T follicular helper cell (primary cell): Measurements from ENCODE around the gene RPL38.

Experiments used
- DNase-seq: peaks from one replicate; pipeline ENCODE4 v3.0.0-alpha.2; 2020; ENCODE audit warnings: low read depth

RPL38 gene

GRCh38 chr17:74210191-74211140 is 7.0 kb downstream of the RPL38 start:
- DNase-seq = peak; percentile 73

DNA sequence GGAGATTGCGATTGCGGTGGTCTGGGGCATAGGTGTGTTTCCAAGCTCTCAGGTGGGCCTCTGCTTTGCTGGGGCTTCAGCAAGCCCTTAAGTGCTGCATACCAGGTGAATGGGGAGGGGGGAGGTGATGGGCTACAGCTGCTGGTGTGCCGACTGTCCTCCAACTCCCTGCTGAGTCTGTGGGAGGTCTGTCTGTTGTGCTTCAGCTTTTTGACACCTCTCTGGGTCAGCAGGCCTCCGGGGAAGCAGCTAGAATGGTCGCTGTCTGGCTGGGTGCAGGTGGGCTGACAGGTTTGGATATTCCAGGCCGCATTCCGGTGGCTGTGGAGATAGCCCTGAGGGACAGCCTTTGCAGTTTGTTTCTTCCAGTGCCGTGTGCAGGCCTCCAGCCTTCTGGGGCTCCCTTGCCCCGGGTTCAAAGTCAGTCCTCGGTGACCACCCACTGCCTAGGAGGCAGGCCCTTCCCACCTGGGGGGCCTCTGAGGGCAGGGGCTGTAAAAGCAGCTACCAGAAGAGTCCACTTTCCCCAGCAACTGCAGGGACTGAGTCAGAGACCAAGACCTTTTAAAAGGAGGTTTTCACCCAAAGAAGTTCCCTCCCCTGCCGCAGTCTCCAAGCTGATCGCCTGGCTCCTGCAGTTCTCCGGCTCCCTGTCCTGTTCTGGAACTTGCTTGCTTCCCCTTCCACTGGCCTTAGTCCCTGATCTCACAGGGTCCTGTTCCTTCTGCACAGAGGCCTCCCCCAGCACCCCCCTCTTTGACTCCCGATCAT is 7.8 kb downstream of the RPL38 start:
- DNase-seq = no peak

GRCh38 chr17:74211912-74212208 is 8.4 kb downstream of the RPL38 start:
- DNase-seq = no peak

- DNase-seq = no peak
These were observed 8.9 kb downstream of the RPL38 start for GRCh38 chr17:74212209-74212912.

GRCh38 chr17:74212913-74213791 is 9.7 kb downstream of the RPL38 start, which contains the start of gene TTYH2:
TSS of gene TTYH2 (plus strand) at chr17:74213571. CDS start at chr17:74213588, 17 bp downstream.
- DNase-seq = peak; percentile 63

- DNase-seq = no peak
These were observed 10.4 kb downstream of the RPL38 start for GRCh38 chr17:74213861-74214391.

DNA sequence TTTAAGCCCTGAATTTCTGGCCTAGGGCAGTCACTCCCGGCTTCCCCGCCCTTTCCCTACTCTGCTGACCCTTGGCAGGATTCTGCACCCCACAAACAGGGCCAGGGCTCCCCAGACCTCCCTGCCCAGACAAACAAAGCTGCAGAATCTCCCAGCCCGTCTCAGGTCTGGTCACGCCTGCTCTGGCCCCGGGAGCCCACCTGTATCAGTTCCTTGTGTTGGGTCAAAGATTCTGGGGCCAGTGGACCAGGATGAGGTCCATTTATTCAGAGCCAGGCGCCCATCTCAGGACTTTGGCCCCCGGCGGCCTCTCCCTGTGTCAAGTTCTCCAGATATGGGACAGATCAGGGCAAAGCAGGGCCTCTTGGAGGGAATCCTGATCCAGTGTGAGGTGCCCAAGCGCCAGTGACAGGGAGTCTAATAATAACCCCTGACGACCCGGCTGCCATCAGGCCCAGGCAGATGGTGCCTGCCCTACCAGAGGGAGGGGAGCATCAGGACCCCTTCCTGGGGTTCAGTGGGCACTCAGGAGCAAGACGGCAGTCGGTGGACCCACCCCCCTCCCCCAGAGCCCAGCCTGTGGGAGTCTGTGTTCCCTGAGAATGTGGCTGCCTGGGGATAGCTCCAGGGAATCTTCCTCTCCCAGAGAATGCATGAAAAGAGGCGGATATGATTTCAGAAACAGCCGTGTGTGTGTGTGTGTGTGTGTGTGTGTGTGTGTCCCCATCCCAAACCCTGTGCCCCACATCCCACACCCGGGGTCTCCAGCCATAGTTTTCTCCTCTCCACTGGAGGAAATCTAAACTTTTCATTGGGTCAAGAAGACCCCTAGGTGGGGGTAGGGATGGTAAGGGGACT is 11.2 kb downstream of the RPL38 start:
- no peak for DNase-seq

DNA sequence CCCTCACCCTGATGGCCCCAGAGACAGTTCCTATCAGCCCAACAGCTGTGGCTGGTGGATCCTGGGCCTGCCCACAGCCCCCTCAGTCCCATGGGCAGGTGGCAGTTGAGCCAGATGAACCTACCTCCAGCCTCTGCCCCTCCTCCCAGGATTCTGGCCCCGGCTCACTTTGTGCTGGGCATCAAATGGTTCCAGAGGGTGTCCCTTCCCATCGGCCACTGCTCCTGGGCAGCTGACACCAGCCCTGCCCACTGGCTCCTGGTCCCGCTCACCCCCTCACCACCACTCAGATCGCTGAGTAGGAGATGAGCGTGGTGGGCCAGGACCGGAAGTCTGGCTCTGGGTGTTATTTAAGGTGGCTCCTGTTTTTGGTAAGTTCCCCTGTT is 11.9 kb downstream of the RPL38 start:
- DNase-seq = no peak

DNA sequence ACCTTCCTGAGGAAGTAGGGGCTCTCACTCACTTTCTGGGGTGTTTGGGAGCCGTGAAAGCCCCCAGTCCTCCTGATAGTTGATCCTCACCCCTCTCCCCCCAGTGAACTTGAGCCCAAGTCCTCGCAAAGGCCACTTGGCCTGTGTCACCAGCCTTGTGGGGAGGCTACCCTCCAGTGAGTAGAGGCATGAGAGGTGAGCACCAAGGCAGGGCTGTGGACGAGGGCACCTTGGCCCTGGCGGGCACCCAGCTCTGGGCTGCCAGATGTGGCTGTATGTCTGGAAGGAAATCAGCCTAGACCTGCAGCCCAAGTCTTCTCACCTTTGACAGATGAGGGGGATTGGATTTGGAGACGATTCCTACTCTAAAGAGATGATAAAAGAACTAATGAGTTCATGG is 13.0 kb downstream of the RPL38 start:
- DNase-seq = no peak

GRCh38 chr17:74217037-74217730 is 13.7 kb downstream of the RPL38 start:
- no peak for DNase-seq

DNA sequence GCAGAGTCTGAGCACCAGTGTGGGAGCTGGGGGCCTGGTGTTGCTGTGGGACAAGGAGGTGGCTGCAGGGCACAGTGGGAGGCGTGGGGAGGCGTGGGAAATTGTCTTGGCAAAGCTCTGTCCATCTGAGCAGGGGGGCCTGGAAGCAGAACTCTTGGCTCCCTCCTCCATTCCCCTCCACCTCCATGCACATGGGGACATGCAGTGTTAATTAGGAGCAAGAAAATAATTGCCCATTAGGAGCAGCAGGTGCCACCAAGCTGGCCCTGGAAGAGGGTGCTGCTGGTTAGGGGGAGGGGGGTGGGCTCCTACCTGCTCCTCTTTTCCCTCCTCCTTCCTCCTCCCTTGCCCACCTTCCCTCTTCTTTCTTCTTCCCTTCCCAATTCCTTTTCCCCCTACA is 14.4 kb downstream of the RPL38 start:
- DNase-seq = no peak

GRCh38 chr17:74218436-74218835 is 15.0 kb downstream of the RPL38 start:
- DNase-seq = no peak

DNA sequence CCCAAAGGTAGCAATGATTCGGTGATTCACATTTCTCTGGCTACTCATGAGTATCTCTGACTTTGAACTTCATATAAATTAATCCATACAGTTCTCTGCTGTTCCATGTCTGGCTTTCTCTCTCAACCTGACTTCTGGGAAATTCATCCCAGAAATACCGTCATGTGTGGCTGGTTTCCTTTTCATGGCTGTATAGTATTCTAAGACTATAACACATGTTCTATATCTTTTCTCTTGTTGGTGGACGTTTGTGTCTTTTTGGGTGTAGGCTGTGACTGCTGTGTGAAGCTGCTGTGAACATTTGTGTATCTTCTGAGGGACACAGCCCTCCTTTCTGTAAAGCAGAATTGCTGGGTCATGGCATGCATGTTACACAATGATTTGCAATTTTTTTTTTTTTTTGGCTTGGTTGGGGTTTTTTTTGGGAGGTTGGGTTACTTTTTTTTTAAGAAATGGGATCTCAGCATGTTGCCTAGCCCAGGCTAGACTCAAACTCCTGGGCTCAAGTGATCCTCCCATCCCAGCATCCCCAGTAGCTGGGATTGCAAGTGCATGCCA is 16.2 kb downstream of the RPL38 start:
- DNase-seq = no peak

DNA sequence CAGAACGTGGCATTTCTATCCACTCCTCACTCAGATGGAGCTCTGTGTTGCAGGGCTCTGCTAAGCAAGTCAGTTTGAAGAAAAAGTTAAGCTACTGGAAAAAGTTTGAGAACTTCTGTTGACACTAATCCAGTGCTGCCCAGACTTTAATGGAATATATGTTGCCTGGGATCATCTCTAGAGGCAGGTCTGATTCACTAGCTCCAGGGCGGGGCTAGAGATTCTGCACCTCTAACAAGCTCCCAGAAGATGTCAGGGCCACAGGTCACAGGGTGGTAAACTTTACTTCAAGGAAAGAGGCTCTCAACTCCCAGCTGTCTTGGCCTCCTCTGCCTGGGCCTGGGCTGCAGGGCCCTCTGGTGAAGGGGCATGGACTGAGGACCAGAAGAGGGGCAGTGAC is 16.7 kb downstream of the RPL38 start:
- DNase-seq = no peak

DNA sequence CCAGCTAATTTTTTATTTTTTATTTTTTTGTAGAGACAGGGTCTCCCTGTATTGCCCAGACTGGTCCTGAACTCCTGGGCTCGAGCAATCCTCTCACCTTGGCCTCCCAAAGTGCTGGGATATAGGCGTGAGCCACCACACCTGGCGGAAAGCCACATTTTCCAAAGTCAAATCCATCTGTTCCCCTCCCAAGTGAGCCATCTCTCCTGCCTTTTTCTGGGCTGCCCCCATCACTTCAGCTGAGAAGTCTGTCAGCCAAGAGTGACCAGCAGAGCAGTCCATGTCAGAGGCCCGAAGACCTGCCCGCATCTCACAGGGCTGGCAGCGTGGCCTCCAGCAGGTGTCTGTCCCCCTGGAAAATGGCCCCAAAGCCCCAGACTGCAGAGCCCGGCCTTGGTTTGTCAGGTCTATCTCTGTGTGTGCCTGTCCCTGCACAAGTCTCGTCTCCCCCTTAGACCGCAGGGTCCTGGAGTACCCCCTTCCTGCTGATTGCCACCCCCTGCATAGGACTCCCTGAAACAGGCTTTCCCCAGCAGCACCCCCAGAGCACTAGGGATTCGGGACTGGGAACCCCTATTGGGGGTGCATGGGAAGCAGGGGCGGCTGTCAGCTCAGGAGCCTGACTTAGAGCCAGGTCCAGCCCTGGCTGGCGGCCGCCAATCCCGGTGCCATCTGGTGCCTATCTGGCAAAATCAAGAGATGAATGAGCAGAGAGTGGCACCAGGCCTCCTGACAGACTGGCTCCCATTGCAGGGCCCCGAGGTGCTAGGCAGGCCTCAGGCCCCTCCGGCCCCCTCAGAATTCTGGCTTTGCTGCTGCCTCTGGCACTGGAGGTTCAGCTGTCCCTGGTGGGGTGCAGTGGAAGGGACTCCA is 17.7 kb downstream of the RPL38 start:
- DNase-seq = no peak

DNA sequence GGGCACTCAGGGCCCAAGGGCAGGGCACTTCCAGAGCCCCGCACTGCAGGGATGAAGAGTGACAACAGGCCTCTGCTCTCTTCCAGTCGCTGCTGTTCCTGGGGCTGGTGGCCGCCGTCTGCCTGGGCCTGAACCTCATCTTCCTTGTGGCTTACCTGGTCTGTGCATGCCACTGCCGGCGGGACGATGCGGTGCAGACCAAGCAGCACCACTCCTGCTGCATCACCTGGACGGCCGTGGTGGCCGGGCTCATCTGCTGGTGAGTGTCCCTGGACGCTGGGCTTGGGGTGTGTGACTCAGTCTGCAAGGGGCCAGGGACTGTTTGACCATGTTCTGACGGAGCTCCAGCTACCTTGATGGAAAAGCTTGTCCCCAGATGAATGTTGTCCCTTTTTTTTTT is 18.9 kb downstream of the RPL38 start:
- DNase-seq = no peak

DNA sequence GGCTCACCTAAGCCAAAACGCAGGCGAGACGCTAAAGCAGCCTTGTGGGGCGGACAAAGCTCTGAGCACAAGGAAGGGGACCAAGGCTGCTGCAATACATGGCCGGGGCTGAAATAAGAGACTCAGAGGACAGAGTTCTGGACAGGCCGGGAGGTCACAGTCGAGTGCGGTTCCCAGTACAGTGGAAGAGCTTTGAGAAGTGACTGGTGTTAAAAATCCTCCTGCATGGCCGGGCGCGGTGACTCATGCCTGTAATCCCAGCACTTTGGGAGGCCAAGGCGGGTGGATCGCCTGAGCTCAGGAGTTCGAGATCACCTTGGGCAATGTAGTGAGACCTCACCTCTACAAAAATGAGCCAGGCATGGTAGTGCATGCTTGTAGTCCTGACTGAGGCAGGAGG is 20.4 kb downstream of the RPL38 start:
- DNase-seq = no peak

DNA sequence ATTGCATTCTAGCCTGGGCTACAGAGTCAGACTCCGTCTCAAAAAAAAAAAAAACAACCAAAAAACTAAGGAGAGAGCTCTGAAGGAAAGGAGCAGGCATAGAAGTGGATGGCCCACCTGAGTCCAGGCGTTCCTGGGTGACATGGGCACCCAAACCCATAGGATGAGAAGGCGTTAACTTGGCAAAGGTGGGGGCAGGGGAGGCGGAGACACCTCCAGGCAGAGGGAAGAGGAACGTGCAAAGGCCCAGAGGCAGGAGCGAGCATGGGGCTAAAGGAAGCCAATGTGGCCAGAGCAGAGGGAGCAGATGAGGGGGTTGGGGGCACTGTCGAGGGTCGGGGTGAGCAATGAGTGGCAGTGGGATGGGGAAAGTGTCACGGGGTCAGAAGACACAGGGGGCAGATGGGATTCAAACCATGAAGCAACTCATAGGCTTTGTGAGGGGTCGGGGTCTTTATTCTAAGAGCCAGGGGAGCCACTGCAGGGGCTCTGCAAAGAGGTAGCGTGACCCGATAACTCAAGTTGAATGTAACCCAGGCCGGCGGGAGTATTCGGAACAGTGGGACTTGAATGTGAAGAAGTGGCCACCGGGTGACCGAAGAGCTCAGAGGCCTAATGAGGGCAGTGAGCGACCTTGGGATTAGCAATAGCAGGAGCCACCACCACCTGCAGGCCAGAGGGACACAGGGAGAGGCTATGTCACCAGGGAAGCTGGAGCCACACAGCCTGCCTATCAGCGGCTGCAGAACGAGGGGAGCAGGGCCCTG is 21.7 kb downstream of the RPL38 start:
- DNase-seq = no peak
